M059J (cell line): ENCODE data around the gene IDH3G. TPM values are rescaled to one million over a fixed set of nuclear protein-coding genes. Genes with fewer than 3 reads are reported as not detected.

Experiments
- DNase-seq: peaks from one replicate; pipeline ENCODE4 v3.0.0-alpha.2; 2012; ENCODE audit warnings: low read depth
- total RNA-seq: library from RNA; depleted of rRNA; stranded (reverse); fragments of >200 nt; shearing (Covaris generic); gene quantifications from 2 replicates; pipeline ENCODE4 v1.2.3, GENCODE V29; 2014

The IDH3G gene
- total RNA-seq, 1 experiment from 2014 or later: 131 TPM

DNA sequence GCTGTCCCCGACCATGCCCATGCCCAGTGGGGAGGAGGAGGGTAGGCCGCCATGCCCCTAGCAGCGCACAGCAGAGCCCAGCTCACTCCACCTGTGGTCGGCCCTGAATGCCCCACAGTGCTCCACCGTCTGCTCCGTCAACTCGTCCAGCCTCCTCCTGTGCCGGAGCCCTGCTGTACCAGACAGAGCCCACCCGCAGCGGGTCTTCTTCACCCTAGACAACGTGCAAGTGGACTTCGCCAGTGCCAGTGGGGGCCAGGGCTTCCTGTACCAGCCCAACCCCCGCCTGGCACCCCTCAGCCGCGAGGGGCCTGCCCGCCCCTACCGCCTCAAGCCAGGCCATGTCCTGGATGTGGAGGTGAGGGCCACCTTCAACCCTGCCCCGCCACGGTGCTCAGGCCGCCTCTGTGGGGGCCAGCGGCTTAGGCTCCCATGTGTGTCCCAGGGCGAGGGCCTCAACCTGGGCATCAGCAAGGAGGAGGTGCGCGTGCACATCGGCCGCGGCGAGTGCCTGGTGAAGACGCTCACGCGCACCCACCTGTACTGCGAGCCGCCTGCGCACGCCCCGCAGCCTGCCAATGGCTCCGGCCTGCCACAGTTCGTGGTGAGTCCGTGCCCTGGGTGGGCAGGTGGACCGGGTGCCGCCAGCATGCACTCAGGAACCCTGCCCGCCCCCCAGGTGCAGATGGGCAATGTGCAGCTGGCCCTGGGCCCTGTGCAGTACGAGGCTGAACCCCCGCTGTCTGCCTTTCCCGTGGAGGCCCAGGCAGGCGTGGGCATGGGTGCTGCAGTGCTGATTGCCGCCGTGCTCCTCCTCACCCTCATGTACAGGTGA, 20.2 kb downstream of the IDH3G start:
- no peak for DNase-seq

DNA sequence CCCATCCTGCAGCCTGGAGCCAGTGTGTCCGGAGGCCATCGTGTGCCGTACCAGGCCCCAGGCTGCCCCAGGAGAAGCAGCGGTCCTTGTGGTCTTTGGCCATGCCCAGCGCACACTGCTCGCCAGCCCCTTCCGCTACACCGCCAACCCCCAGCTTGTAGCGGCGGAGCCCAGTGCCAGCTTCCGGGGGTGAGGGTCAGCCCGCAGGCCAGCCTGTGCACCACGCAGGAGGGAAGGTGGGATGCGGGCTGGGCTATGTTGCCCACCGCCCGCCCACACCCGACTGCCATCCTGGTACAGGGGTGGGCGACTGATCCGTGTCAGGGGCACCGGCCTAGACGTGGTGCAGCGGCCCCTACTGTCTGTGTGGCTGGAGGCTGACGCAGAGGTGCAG, 21.0 kb downstream of the IDH3G start:
- DNase-seq: no peak

DNA sequence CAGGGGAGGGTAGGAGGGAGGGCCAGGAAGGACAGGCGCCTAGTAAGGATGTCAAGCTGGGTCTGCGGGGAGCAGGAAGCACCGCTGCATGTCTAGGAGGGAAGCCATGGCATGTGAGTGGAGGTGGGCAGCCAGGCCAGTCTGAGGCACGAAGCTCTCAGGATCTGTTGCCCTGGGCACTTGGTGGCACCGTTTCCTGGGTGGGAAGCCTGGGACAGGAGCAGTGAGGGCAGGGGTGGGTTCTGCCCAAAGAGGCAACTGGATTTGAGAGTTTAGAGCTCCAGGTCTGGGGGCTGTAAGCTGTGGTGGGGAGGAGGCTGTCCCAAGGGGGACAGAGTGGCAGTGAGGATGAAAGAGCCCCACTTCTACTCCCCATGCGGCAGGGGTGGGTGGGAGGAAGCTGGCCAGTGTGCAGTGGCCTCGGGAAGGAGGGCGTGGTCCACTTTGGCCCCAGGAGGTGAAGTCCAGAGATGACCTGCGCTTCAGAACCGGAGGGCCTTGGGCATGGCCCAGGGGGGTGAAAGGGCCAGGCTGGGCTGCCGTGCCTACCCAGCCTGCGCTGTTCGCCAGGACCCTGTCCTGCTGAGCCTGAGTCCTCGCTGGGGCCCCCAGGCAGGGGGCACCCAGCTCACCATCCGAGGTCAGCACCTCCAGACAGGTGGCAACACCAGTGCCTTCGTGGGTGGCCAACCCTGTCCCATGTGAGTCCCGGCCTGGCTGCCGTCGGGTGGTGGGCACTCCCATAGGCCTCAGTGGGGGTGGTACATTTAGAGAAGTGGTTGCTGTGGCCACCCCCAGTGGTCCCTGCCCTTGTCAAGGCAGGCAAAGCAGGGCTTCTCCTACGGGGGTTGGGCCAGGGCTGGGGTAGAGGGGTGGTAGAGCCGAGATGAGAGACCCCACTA, 21.6 kb downstream of the IDH3G start:
- DNase-seq: no peak

DNA sequence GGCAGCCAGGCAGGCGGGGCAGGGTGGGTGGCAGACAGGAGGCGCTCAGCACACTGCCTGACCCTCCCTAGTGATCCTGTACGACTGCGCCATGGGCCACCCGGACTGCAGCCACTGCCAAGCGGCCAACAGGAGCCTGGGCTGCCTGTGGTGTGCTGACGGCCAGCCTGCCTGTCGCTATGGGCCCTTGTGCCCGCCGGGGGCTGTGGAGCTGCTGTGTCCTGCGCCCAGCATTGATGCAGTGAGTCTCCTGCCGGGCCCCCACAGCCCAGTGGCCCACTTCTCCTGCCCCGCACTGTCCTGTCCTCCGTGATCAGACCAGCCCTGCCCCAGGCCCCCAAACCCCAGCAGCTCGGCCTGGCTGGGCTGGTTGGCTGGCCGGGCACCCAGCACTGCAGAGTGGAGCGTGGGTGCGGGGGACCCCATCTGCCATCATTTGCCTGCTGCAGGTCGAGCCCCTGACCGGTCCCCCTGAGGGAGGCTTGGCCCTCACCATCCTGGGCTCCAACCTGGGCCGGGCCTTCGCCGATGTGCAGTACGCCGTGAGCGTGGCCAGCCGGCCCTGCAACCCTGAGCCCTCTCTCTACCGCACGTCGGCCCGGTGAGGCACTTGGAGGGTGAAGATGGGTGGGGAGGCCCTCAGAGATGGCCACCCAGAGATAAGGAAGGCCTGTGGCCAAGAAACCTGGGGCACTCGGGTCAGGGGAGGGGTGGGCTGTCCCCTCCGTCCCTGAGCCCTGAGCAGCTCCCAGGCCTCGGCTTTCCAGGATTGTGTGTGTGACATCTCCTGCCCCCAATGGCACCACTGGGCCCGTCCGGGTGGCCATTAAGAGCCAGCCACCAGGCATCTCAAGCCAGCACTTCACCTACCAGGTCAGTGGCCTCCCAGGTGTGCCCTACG, 22.5 kb downstream of the IDH3G start:
- DNase-seq: no peak

DNA sequence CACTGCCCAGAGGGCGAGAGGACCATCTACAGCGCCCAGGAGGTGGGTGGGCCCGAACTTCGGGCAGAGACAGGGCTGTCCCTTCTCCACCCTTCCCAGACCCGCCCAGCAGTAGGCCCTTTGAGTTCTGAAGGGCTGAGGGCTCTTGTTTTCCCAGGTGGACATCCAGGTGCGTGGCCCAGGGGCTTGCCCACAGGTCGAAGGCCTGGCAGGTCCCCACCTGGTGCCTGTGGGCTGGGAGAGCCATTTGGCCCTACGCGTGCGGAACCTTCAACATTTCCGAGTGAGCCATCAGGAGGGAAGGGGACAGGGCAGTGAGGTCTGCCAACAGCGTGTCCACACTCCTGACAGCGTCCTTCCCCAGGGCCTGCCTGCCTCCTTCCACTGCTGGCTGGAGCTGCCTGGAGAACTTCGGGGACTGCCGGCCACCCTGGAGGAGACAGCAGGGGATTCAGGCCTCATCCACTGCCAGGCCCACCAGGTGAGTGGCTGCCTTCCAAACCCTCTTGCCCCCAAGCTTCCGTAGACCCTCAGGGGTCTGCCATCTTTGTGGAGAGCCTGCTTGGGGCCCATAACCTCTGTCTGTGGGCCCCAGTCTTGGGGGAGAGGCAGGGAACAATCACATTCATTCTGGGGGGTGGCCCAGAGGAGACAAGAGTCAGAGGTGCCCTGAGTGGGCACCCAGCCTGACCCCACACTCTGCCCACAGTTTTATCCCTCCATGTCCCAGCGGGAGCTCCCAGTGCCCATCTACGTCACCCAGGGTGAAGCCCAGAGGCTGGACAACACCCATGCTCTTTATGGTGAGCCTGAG, 23.4 kb downstream of the IDH3G start:
- DNase-seq: no peak

DNA sequence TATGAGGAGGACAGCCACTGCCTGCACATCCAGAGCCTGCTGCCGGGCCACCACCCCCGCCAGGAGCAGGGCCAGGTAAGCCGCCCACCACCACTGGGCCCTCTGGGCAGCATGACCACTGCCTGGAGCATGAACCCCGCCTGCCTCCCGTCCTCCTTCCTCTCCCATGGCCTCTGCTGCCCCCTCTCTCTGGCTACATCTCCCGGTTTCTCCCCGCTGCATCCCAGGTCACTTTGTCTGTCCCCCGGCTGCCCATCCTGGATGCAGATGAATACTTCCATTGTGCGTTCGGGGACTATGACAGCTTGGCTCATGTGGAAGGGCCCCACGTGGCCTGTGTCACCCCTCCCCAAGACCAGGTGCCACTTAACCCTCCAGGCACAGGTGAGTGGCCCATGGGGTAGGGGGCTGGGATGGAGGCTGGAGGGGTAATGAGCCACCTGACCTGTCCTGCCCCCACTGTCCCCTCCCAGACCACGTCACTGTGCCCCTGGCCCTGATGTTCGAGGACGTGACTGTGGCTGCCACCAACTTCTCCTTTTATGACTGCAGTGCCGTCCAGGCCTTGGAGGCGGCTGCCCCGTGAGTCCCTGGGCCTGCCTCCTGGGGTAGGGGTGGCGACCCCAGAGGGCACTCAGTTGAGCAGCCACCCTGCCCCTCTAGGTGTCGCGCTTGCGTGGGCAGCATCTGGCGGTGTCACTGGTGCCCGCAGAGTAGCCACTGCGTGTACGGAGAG, 24.1 kb downstream of the IDH3G start:
- no peak for DNase-seq

DNA sequence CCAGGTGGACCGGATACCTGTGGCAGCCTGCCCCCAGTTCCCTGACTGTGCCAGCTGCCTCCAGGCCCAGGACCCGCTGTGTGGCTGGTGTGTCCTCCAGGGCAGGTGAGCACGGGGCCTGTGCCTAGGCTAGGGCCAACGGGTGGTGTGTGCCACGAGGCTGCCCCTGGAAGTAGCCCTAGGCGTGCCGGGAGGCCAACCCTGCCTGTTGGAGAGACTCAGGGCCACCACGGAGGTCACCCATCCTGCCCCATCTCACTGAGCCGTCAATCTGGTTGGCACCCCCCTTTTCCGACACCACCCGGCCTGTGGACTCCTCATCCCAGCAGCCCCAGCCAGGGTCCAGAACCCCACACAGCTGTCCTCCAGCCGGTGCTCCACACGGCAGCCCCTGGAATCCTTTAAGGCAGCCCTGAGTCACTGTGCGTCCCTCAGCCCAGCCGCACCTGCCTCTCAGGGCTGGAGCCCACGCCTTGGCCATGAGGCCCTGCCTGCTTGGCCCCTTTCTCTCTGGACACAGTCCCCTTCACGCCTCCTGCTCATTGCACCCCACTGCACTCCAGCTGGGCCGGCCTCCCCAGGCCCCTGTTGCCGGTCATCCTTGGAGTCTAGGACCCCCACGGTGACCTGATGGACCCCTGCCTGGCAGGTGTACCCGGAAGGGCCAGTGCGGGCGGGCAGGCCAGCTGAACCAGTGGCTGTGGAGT, 24.9 kb downstream of the IDH3G start:
- DNase-seq: no peak

DNA sequence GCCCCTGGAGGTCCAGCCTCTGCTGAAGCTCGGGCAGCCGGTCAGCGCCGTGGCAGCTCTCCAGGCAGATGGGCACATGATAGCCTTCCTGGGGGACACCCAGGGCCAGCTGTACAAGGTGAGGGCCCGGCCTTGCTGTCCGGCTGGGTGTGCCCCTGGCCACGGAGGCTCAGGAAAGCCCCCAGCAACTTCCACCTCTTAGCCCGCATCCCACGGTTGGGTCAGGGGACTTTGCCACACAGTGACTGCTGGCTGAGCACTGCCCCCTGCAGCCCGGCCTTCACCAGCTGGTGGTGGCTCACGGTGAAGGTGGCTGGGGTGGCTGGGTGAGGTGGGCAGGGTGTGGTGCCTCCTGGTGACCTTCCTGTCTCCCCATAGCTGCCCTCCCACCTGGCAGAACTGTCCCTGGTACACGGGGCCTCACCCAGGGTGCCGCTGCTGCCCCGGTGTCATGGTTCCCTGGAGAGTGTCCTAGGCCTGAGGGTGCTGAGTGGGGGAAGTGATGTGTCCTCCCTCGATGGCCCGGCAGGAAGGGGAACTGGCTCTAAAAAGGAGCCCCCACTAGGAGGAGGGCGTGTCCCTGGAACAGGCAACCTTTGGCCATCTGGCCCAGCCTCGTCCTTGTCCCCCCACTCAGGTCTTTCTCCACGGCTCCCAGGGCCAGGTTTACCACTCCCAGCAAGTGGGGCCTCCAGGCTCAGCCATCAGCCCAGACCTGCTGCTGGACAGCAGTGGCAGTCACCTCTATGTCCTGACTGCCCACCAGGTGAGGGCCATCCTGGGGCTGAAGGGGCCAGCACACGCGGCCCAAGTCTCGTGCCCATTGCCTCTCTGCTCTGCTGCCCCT, 25.6 kb downstream of the IDH3G start:
- no peak for DNase-seq

DNA sequence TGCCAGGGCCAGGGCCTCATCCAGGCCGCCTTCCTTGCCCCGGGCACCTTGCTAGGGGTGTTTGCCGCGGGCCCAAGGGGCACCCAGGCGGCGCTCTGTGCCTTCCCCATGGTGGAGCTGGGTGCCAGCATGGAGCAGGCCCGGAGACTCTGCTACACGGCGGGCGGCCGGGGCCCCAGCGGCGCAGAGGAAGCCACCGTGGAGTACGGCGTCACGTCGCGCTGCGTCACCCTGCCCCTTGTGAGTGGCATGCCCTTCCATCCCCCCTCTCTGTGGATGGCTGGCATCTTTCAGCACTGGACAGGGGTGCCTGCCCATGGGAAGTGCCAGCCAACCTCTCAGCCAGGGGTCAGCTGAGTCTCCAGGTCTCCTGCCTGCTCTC, 26.5 kb downstream of the IDH3G start:
- no peak for DNase-seq

DNA sequence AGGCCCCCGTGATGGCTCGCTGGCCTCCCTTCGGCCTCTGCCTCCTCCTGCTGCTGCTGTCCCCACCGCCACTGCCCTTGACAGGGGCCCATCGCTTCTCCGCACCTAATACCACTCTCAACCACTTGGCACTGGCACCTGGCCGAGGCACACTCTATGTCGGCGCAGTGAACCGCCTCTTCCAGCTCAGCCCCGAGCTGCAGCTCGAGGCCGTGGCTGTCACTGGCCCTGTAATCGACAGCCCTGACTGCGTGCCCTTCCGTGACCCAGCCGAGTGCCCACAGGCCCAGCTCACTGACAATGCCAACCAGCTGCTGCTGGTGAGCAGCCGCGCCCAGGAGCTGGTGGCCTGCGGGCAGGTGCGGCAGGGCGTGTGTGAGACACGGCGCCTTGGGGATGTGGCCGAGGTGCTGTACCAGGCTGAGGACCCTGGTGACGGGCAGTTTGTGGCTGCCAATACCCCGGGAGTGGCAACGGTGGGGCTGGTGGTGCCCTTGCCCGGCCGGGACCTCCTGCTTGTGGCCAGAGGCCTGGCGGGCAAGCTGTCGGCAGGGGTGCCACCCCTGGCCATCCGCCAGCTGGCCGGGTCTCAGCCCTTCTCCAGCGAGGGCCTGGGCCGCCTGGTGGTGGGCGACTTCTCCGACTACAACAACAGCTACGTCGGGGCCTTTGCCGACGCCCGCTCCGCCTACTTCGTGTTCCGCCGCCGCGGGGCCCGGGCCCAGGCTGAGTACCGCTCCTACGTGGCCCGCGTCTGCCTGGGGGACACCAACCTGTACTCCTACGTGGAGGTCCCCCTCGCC, 27.1 kb downstream of the IDH3G start:
- no peak for DNase-seq

DNA sequence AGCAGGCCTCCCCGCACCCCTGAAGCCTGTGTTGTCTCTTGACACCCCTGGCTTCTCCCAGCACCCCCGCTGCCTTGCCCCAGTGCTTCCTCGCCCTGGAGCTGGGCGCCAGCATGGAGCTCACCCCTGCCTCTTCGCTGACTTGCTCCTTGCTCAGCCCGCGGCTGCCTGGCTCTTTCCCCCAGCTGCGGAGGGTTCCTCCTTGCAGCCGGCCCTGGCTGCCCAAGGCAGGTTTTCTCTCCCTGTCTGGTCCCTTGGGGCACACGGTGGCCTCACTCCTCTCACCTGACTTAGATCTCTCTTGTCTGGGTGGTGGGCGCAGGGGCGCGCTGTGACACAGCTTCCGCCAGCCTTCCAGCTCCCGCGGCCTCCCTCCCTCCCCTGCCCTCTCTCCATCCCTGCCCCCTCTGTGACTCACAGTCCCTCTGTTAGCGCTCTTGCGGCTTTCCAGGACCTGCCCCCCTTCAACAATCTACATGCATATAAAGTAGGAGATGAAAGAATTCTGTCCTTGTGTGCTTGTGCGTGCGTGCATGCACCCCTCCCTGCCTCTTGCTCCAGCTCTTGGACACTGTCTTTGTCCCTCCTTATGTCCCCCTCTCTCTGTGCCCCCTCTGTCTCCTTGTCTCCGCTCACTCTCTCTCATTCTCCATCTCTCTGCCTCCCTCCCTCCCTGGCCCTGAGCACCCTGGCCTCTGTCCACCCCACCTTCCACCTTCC, 27.9 kb downstream of the IDH3G start:
- DNase-seq: peak; percentile 75

DNA sequence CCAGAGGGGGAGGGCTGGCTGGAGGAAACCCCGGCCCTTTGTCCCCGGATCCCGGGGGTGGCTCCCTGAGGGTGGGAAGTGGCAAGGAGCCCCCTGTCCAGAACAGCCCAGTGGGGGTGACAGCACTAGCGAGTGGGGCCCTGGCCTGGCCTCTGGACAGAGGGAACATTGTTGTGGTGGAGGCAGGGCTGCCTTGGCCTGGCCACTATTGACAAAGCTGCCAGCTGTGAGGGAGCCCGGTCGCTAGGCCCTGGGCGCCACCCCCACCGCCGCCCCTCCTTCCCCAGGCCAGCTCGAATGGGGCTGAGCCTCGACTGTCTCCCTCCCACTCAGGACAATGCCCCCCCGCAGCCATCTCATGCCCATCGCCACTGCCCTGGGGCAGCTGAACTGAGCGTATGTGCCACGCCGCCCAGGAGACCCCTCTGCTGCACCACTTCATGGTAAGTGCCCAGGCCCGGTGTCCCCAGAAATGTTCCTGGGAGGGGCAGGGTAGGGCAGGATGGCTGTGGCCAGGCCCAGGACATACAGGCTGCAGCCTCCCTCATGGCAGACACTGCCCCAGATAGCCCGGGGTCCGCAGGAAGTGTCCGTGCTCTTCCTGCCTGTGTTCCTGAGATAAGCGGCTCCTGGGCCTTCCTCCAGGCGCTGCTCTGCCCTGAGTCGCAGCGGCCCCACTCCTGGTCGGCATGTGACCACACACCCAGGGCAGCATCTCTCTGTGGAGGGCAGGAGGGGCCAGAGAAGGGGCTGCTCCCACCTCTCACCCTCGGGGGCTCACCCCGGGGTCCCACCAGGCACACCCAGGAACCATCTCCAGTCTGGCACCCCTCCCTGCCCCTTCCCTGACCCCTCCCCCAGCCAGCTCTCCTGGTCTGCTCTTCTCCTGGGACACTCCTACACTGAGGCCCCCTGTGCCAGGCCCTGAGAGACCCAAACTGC, 28.8 kb downstream of the IDH3G start:
- DNase-seq: no peak

DNA sequence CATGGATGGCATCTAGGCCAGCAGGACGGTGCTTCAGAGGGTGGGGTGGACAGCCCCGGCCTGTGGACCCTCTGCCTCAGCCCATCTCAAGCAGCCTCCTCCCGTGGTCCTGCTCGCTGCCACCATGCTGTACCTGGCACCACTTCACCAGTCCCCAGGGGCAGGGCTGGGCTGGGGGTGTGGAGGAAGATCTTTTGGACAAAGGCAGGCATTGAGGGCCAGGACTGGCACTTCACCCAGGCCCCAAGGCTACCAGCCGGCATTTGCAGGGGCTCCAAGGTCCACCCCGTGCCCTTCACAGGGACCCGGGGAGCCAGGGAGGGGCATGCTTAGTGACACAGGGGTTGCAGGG, 29.4 kb downstream of the IDH3G start:
- DNase-seq: no peak

DNA sequence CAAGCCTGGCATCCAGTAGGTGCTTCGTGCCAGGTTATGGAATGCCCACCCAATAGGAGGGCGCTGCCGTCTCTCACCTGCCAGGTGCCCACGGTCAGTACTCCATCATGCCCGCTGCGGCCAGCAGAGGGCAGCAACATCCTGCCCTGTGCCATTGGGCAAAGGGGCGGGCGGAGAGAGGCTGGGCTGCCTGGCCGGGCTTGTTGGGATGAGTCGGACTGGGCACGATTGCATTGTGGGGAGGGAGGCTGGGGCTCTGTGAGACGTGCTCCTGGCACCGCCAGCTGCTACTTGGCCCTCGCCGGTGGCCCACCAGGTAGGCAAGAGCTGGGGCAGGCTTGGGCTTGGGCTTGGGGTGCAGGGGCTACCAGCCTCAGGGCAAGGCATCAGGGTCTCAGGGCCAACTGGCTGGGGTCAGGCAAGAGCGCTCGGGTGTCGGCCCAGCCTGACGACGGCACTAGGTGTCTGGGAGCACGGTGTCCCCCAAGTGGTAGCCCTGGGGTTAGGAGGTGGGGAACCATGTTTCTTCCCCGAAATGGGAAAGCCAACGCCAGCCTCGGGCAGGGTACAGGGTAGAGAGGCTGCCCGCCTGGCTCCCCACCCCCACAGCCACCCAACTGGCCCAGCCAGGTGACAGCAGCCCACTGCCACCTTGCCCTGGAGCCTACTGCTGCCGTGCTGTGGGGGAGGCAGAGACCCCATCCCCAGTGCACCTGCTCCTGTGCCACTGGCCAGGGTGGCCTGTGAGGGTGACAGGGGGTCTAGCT, 30.0 kb downstream of the IDH3G start, which contains the start of gene PLXNB3:
Gene PLXNB3, plus strand, starts transcription at position 261 of the 767 bp plus-strand sequence. CDS start 1,287 bp downstream, outside the sequence.
- peak; percentile 84 for DNase-seq

DNA sequence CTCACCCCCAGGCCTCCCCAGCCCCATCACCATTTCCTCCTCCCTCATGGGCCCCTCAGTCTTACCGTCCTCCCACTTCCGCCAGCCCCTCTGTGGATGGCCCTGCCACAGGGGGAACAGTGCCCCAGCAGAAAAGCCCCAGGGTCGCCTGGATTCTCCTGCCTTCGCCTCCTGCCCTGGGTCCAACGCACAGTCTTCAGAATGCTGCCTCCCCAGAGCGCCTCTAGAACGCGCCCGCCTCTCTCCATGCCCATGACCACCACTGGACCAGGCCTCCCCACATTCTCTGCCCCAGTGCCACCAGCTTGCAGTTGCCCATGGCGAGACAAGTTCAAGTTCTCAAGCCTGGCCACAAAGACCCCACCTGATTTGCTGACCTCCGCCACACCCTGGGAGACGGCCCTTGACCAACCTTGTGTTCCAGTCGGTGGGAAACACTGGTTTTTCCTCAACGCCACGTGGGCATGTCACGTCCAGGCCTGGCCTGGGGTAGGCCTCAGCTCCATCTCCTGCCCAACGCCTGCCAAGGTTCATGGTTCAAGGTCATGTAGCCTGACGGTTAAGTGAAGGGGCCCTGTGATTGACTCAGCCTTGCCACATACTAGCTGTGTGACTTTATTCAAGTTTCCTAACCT, 30.8 kb downstream of the IDH3G start:
- DNase-seq: no peak
